OCI-LY1 (cell line): ENCODE data around the gene PRICKLE4.

ENCODE experiments used
- EZH2 ChIP-seq: fragments of 200-600 bp; sonication (generic), shearing (Covaris generic); IDR thresholded peaks from 2 replicates; pipeline ENCODE4 v1.8.0; 2017; ENCODE audit warnings: borderline replicate concordance, mixed run types, mild to moderate bottlenecking, antibody characterized with exemption, low read length, moderate library complexity, mixed read lengths
- TF ChIP-seq, protein P1 (sequence below): fragments of 200-600 bp; sonication (generic), shearing (Covaris generic); IDR thresholded peaks from 2 replicates; pipeline ENCODE4 v1.5.1; 2017; ENCODE audit warnings: mild to moderate bottlenecking, antibody characterized with exemption, low read length, moderate library complexity, mixed read lengths

DNA sequence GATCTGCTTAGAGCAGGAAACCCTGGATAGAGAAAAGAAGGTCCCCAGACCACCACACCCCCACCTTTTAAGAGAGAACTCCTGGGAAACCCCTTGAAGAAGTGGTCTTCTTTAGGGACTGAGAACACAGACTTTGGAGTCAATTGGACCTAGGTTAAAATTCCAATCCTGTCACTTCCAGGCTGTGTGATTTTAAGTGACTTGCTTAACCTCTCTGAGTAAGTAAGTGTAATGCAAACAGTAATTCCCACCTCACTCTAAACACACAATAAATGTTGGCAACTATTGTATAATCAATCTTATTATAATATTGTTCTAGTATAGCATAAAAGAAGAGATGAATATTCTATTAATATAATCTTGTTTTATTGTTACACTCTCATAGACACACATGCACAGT, 48.4 kb upstream of the PRICKLE4 start:
- TF ChIP-seq, protein P1, sequence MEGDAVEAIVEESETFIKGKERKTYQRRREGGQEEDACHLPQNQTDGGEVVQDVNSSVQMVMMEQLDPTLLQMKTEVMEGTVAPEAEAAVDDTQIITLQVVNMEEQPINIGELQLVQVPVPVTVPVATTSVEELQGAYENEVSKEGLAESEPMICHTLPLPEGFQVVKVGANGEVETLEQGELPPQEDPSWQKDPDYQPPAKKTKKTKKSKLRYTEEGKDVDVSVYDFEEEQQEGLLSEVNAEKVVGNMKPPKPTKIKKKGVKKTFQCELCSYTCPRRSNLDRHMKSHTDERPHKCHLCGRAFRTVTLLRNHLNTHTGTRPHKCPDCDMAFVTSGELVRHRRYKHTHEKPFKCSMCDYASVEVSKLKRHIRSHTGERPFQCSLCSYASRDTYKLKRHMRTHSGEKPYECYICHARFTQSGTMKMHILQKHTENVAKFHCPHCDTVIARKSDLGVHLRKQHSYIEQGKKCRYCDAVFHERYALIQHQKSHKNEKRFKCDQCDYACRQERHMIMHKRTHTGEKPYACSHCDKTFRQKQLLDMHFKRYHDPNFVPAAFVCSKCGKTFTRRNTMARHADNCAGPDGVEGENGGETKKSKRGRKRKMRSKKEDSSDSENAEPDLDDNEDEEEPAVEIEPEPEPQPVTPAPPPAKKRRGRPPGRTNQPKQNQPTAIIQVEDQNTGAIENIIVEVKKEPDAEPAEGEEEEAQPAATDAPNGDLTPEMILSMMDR: no peak
- TF ChIP-seq EZH2: no peak
